Measurements from ENCODE around the gene NCR2. TPM values are rescaled to one million over a fixed set of nuclear protein-coding genes. Genes with fewer than 3 reads are reported as not detected.
"Not testable (repeated sequence)": the region's sequence is repeated elsewhere in the genome, so short reads cannot be mapped to it uniquely, and the experiment has no call there.

Gene NCR2
- total and polyA plus RNA-seq, 2 of the 13 experiments (the other 11 are each of a cell fraction or from before 2014, with no cell fraction given): not detected

DNA sequence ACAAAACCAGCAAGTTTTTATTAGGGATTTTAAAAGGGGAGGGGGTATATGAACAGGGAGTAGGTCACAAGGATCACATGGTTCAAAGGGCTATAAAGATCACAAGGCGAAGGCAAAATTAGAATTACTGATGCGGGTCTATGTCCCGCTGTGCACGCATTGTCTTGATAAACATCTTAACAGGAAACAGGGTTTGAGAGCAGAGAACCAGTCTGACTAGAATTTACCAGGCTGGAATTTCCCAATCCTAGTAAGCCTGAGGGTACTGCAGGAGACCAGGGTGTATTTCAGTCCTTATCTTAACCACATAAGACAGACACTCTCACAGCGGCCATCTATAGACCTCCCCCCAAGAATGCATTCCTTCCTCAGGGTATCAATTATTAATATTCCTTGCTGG is 38.2 kb upstream of the NCR2 start:
- DNase-seq (ENCODE audit: low spot score); in situ Hi-C loops (cut with HindIII; ENCODE audit: extremely low pct_ligation_motif_present, low pct_unique_long_range_greater_than_20kb); H3K36me3 ChIP-seq (replicated peaks in 1 of 2; ENCODE audit: control insufficient read depth in 1 of 2, insufficient read depth in 2 of 2, low read length in 2 of 2); BruUV-seq (replicated peaks); POLR2A ChIA-PET; CTCF ChIA-PET (ENCODE audit: low intra/inter-chr PET ratio, low total read pairs); FAIRE-seq; H3K27ac ChIP-seq (ENCODE audit: extremely low read length, insufficient read depth, low read length); intact Hi-C loops (cut with micrococcal nuclease; ENCODE audit: unreplicated experiment); H3K9me3 ChIP-seq (ENCODE audit: low read length); H3K4me3 ChIP-seq (replicated peaks in 1 of 3; ENCODE audit: insufficient read depth in 1 of 3, low read depth in 2 of 3, low read length in 3 of 3); H4K20me1 ChIP-seq (ENCODE audit: insufficient read depth, low read length); H2AFZ ChIP-seq (ENCODE audit: low read length); H3K79me2 ChIP-seq (ENCODE audit: insufficient read depth, low read length); H3K27me3 ChIP-seq (ENCODE audit: control insufficient read depth in 1 of 2, insufficient read depth in 2 of 2, low read length in 2 of 2); ATAC-seq; H3K9ac ChIP-seq (ENCODE audit: insufficient read depth, low read depth, low read length); H3K4me2 ChIP-seq (ENCODE audit: low read depth, low read length); H3K4me1 ChIP-seq (ENCODE audit: insufficient read depth, low read length): not testable (repeated sequence)
- WGBS (ENCODE audit: low lambda C conversion rate): 13% methylated on average over 5 of the region's 5 CpGs

DNA sequence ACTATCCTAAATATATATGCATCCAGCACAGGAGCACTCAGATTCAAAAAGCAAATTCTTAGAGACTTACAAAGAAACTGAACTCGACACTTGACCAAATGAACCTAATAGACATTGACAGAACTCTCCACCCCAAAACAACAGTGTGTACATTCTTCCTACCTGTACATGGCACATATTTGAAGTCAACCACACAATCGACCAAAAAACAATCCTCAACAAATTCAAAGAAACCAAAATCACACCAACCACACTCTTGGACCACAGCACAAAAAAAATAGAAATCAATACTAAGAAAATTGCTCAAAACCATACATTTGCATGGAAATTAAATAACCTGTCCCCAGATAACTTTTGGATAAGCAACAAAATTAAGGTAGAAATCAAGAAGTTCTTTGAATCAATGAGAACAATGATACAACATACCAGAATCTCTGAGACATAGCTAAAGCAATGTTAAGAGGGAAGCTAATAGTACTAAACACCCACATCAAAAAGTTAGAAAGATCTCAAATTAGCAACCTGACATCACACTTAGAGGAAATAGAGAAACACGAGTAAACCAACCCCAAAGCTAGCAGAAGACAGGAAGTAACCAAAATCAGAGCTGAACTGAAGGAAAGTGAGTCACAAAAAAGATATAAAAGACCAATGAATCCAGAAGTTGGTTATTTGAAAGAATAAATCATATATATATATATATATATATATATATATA is 36.5 kb upstream of the NCR2 start:
- under 1% methylated on average over 3 of the region's 3 CpGs for WGBS (ENCODE audit: low lambda C conversion rate)
- POLR2A ChIA-PET: no interaction called here

More for the DNA sequence above, 36.5 kb upstream of the NCR2 start:
- no peak for FAIRE-seq
- Histone ChIP-seq H3K27me3 (ENCODE audit: control insufficient read depth in 1 of 2, insufficient read depth in 2 of 2, low read length in 2 of 2) (peaks cover 2 to 4% of the 10 kb centered on the region in 2 experiments; a peak in 1 of 5 replicates), H3K36me3 (replicated peaks in 1 of 2; ENCODE audit: control insufficient read depth in 1 of 2, insufficient read depth in 2 of 2, low read length in 2 of 2) (no peaks in the 10 kb centered on the region), H3K79me2 (ENCODE audit: insufficient read depth, low read length) (no peaks in the 10 kb centered on the region), H3K4me1 (ENCODE audit: insufficient read depth, low read length) (no peaks in the 10 kb centered on the region), H3K27ac (ENCODE audit: extremely low read length, insufficient read depth, low read length) (no peak overlapping the region), H3K4me3 (replicated peaks in 1 of 3; ENCODE audit: insufficient read depth in 1 of 3, low read depth in 2 of 3, low read length in 3 of 3) (no peak overlapping the region), H3K4me2 (ENCODE audit: low read depth, low read length) (no peak overlapping the region), H2AFZ (ENCODE audit: low read length) (no peak overlapping the region), H3K9me3 (ENCODE audit: low read length) (no peaks in the 10 kb centered on the region), H4K20me1 (ENCODE audit: insufficient read depth, low read length) (no peaks in the 10 kb centered on the region), H3K9ac (ENCODE audit: insufficient read depth, low read depth, low read length) (no peak overlapping the region)
- ATAC-seq: no peak
- BruUV-seq (replicated peaks): no TSS peak
- CTCF ChIA-PET (ENCODE audit: low intra/inter-chr PET ratio, low total read pairs): no interaction called here
- TF ChIP-seq ZMYM3 (CRISPR knock-in tag; IDR thresholded peaks at IDR 0.05): no peak
- TF ChIP-seq, protein P1, sequence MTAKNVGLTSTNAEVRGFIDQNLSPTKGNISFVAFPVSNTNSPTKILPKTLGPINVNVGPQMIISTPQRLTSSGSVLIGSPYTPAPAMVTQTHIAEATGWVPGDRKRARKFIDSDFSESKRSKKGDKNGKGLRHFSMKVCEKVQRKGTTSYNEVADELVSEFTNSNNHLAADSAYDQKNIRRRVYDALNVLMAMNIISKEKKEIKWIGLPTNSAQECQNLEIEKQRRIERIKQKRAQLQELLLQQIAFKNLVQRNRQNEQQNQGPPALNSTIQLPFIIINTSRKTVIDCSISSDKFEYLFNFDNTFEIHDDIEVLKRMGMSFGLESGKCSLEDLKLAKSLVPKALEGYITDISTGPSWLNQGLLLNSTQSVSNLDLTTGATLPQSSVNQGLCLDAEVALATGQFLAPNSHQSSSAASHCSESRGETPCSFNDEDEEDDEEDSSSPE (CRISPR knock-in tag; IDR thresholded peaks at IDR 0.05): no peak
- TF ChIP-seq JUND (CRISPR knock-in tag; IDR thresholded peaks at IDR 0.05): no peak
- no peak for TF ChIP-seq RELA (CRISPR knock-in tag; IDR thresholded peaks at IDR 0.05)
- TF ChIP-seq SP4 (CRISPR knock-in tag; IDR thresholded peaks at IDR 0.05): no peak
- intact Hi-C loops (cut with micrococcal nuclease; ENCODE audit: unreplicated experiment): no loop called here
- in situ Hi-C loops (cut with HindIII; ENCODE audit: extremely low pct_ligation_motif_present, low pct_unique_long_range_greater_than_20kb): no loop called here
- DNase-seq (ENCODE audit: low spot score): no peak

Measured in HepG2 (cell line).